Right cardiac atrium (tissue), 5 donors: Measurements from ENCODE around the gene SFXN5. TPM values are rescaled to one million over a fixed set of nuclear protein-coding genes. Genes with fewer than 3 reads are reported as not detected.

Experiments
- ATAC-seq, 2 donors: fragments of 200-7000 bp; cut with Tn5 transposase; one replicate each; pipeline versions ENCODE4 v1.8.0 to v1.9.1; 2020; ENCODE audit warnings: moderate library complexity in 2 of 2, mild to moderate bottlenecking in 1 of 2
- DNase-seq, 3 donors: peaks; one replicate each; pipeline ENCODE4 v3.0.0-alpha.2; 2020
- H3K27ac ChIP-seq: one replicate; pipeline ENCODE4 v1.5.1; 2013; ENCODE audit warnings: mild to moderate bottlenecking, low read length, control low read depth, moderate library complexity
- H3K27me3 ChIP-seq: one replicate; pipeline ENCODE4 v1.6.1; 2013; ENCODE audit not compliant: control insufficient read depth, insufficient read depth
- H3K4me1 ChIP-seq: one replicate; pipeline ENCODE4 v1.6.1; 2013; ENCODE audit warnings: low read length; ENCODE audit not compliant: control insufficient read depth, insufficient read depth
- H3K4me3 ChIP-seq: one replicate; pipeline ENCODE4 v1.5.1; 2013; ENCODE audit warnings: low read length, control low read depth
- H3K9me3 ChIP-seq: one replicate; pipeline ENCODE4 v1.6.1; 2013; ENCODE audit warnings: low read length; ENCODE audit not compliant: control insufficient read depth
- WGBS: extraction: QIAGEN DNeasy Blood & Tissue Kit; methylation state at CpG from one replicate; pipeline ENCODE4 v1.1.7; 2013; 5-methylcytosine and 5-hydroxymethylcytosine counted together
- intact Hi-C, 4 donors: fragments of 100-400 bp; cut with DNase I; formaldehyde crosslinking; loops; one replicate each; pipeline versions ENCODE4 v1.11.0 to v1.14.0; 2022 to 2023
- polyA plus RNA-seq: library from polyadenylated mRNA; stranded (reverse); fragments of 200-250 nt; gene quantifications from one replicate; pipeline ENCODE4 v1.2.3, GENCODE V29; 2013
- total RNA-seq, 4 donors: library from RNA; stranded (reverse); fragmentation: NEBNext Ultra II Directional; extraction: Animal tissue kit (Norgen Biotek cat#: 25700); gene quantifications; one replicate each; pipeline ENCODE4 v1.2.1, GENCODE V29; 2021
- donor health status: healthy with polysubstance abuse.
- donor health status: DM: no; HTN: yes; CAD: no.
- donor health status: DM: no; HTN: no; CAD: no.
- donor health status: DM: no; HTN: yes; CAD: no; lungs with severe emphysema.
- donor health status: DM: yes; HTN: yes; CAD: no.

Gene SFXN5
- total and polyA plus RNA-seq, 5 donors: 7.6 to 12.1 (median 10.6) TPM

DNA sequence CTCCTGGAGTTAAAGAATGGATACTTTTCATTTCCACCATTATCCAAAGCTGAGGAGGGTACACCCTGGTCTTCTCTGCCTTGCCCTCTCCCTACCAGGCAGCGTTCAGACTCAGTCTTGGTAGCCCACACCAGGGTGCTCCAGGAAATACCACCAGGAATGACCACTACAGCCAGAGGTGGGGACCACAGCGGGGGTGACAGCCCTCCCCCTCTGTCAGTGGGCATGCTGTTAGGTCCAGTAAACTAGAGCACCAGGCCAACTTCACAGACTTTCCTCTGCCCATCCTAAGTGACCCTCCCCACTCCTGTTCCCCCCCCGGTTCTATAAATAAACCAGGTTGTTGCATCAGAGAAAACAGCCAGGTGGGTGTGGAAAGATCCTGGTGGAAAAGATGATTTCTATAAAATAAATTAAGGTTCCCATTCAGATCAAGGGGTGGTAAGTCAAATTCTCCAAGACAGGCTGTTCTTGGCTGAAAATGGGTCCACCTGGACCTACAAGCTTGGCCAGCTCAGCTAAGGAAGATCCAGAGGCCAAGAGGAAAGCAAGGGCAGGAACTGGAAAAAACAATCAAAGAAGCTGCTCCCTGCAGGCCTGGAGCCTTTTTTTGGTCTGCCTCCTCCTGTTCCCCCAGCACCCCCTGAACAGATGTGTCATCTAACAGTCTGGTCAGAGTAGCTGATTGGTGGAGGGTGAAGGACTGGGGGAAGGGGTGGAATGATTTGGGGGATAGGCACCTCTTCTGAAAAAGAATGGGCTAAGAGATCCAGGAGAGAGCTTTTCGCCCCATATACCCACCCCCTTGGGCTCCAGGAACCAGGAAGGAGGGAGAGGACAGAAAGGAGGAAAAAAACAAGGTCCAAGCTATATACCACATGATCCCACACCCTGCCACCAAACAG lies 38.9 kb upstream of the SFXN5 start:
- Histone ChIP-seq H3K9me3 (no peaks in the 10 kb centered on the region), H3K27ac (no peak overlapping the region), H3K27me3 (no peaks in the 10 kb centered on the region), H3K4me1 (peaks cover 18% of the 10 kb centered on the region), H3K4me3 (no peak overlapping the region)
- WGBS: 74% methylated on average over 4 of the region's 4 CpGs
- intact Hi-C loops: no loop called here
- ATAC-seq (peak in 1 of 2 donors; percentile 1), DNase-seq (no peak)

DNA sequence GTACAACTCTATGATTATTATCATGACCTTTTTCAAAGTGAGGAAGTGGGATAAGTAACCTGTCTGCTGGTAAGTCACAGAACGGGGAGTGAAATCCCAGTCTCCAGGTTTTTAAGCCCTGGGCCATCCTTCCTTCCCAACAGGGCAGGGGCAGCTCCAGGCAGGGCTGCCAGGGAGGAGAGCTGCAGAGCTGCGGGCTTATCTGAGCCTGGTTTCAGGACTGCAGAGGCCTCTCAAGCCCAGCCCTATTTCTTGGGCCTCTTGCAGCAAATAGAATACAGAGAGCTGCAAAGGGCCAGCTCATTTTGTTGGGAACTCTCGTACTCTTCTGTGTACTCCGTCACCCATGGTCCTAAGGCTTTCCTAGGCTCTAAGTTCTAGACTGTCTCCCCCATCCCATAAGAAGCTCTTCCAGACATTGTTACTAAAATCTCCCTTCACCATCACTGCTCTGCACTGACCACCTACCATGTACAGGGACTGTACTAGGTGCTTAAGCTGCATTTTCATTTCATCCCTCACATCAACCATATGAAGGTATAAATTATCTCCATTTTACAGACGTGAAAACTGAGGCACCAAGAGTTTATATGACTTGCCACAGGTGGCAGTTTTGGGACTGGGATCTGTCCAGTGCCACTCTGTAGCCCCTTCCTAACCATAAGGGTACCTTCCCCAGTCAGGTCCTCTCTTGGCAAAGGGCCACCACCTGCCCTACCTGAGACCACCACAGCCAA lies 38.1 kb upstream of the SFXN5 start:
- peaks cover 18% of the 10 kb centered on the region for H3K4me1 ChIP-seq
- intact Hi-C loops: no loop called here

DNA sequence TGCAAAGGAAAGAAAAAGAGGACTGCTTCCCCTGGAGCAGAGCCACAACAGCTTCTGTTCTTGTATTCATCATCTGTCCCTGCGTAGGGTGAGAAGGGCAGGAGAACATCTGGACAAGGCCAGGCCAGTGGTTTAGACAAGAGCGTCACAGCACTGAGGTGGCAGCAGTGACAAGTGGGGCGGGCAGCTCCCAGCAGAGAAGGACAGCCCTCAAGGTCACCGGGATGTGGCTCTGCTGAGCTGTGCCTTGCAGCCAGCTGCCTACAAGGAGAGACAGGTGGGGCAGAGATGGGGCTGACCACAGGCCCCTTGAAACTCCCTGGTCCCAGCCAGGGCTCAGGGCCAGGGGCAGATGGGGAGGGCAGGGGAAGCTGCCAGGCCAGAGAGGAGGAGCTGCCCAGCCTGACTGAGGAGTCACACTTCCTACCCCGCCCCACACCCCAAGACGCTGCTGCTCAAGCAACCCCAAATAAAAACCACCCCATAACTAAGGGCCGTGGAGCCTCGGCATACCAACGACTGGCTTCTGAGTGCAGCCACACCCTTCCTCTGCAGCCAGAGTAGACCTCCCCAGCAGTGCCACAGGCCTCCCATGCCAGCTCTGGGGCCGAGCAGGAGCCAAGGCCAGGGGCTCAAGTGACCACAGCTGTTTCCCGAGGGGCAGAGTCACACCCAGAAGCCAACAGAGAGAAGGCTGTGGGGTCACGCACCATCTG lies 35.9 kb upstream of the SFXN5 start:
- intact Hi-C loops: no loop called here
- 58% methylated on average over 12 of the region's 12 CpGs for WGBS

More for the DNA sequence above, 38.1 kb upstream of the SFXN5 start:
- ATAC-seq (no peak), DNase-seq (no peak)
- Histone ChIP-seq H3K9me3 (no peaks in the 10 kb centered on the region), H3K27me3 (no peaks in the 10 kb centered on the region), H3K27ac (no peak overlapping the region), H3K4me3 (no peak overlapping the region)
- WGBS: 83% methylated on average over 5 of the region's 5 CpGs

DNA sequence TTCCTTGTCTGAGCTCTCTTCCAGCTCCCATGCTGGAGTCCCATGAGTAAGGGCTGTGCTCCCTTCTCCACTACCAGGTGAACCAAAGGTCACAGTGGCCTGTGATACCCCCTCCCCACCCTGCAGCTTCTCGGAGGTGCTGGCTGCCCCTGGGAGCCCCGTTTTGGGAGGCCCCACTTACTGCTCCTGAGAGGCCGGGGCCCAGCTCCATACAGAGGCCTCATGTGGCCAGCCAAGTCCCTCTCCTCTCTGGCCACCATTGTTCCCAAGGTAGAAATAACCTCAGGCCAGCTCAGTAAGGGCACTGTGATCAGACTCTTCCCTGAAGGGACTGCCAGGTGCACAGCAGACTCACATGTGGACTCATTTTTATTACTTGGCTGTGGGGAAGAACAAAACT lies 35.3 kb upstream of the SFXN5 start:
- H3K27ac ChIP-seq: no peak overlapping the region
- WGBS: 80% methylated on average over 3 of the region's 3 CpGs
- no peaks in the 10 kb centered on the region for H3K27me3 ChIP-seq
- no peaks in the 10 kb centered on the region for H3K9me3 ChIP-seq
- intact Hi-C loops: no loop called here
- ATAC-seq: no peak
- DNase-seq: no peak
- H3K4me1 ChIP-seq: peaks cover 23% of the 10 kb centered on the region
- no peak overlapping the region for H3K4me3 ChIP-seq

More for the DNA sequence above, 35.9 kb upstream of the SFXN5 start:
- no peak overlapping the region for H3K4me3 ChIP-seq
- H3K27me3 ChIP-seq: no peaks in the 10 kb centered on the region
- peaks cover 23% of the 10 kb centered on the region for H3K4me1 ChIP-seq
- DNase-seq (peak in 2 of 3 donors; percentile 68), ATAC-seq (peak; percentile 10 to 42)
- peak overlapping the region; percentile 31 for H3K27ac ChIP-seq
- no peaks in the 10 kb centered on the region for H3K9me3 ChIP-seq

DNA sequence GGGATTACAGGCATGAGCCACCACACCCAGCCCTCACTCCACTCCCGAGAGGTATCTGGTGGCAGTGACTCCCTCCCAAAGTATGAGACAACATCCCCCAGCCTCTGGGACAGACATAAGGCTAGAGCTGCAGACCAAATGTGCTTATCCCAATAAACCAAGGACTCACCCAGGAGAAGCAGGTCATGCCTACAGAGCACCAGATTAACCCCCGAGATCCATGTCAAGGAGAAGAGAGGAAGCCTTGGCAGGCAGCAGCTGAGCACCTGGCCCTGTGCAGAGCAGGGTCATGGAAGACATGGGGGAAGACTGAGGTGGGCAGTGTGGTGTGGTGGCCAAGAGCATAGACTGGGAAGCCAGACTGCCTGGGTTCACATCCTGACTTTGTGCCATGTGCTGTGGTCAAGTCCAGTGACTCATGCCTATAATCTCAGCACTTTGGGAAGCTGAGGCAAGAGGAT lies 34.0 kb upstream of the SFXN5 start:
- 97% methylated on average over 2 of the region's 2 CpGs for WGBS
- H3K27ac ChIP-seq: no peak overlapping the region
- H3K27me3 ChIP-seq: no peaks in the 10 kb centered on the region
- intact Hi-C loops: no loop called here
- H3K4me3 ChIP-seq: no peak overlapping the region
- DNase-seq (no peak), ATAC-seq (no peak)
- no peaks in the 10 kb centered on the region for H3K9me3 ChIP-seq
- peaks cover 17% of the 10 kb centered on the region for H3K4me1 ChIP-seq

DNA sequence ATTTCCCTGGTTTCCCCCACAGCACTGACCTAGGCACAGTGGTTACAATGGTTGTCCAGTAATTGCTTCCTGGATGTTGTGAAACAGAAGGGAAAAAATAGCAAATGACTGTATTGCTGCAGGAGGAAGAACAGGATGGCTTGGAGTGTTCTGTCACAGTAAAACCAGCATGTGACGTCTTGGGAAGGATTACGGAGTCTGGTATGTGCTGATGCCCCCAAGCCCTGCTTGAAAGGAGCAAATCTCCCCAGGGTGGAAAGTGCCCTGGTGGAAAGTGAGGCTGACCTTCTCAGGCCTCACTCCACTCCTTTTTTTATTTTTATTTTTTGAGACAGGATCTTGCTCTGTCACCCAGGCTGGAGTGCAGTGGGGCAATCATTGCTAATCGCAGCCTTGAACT lies 33.4 kb upstream of the SFXN5 start:
- Histone ChIP-seq H3K4me1 (peaks cover 15% of the 10 kb centered on the region), H3K9me3 (no peaks in the 10 kb centered on the region), H3K27ac (no peak overlapping the region), H3K27me3 (no peaks in the 10 kb centered on the region), H3K4me3 (no peak overlapping the region)
- DNase-seq: no peak
- WGBS: 87% methylated on average over 3 of the region's 3 CpGs
- ATAC-seq: no peak
- intact Hi-C loops: no loop called here

DNA sequence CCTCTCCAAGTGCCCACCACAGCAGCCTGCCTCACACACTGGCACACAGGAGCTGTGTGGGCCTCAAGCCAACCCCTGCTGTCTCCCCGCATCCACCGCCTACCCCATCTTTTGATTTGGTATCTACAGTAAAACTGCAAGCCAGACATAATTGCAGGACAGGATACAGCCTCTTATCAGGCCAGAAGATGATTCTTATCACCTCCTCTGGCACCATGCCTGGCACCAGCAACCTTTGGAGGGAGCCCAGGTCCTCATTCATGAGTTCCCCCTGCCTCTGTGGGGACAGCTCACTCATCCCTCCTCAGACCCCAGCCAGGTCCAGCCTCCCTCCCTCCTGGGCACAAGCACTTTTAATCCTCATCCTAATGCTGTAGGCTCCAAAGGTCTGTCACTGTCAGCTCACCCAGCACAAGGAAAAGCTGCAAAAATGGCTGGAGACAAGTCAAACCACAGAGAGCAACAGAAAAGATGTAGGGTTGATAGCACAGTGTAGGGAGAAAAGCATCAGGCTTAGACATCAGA lies 31.6 kb upstream of the SFXN5 start:
- ATAC-seq: no peak
- intact Hi-C loops: no loop called here
- peaks cover 15% of the 10 kb centered on the region for H3K4me1 ChIP-seq
- peak in 1 of 3 donors; percentile 14 for DNase-seq
- no peak overlapping the region for H3K27ac ChIP-seq
- H3K4me3 ChIP-seq: no peak overlapping the region
- no peaks in the 10 kb centered on the region for H3K9me3 ChIP-seq
- 63% methylated on average over 2 of the region's 2 CpGs for WGBS
- no peaks in the 10 kb centered on the region for H3K27me3 ChIP-seq

DNA sequence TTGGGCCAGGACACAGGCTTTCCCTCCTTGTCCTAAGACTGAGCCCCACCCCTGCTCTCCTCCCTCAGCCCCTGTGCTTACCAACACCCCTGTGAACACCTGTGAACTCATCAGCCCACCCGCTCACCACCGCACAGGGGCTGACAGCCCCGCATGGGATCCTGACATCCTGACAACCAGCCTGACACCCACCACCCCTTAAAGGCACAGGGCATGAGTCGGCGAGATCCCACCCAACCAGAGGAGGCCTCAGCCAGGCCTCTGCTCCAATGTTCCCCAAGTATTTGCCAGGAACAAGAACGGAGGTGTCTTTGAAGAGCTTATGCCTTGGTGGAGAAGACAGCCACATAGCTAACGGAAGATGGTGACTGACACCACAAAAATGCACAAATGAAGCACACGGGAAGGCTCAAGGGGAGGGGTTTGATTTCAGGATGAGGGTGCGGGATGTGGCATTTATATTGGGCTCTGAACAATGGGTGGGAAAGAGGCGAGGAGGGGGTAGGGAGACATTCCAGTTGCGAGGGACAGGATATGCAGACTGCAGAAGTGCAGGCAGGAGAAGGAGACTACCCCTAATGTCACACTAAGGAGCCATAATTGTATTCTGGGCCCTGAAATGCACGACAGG lies 30.2 kb upstream of the SFXN5 start:
- DNase-seq (peak in 1 of 3 donors; percentile 32), ATAC-seq (no peak)
- Histone ChIP-seq H3K4me1 (peaks cover 5% of the 10 kb centered on the region), H3K27me3 (no peaks in the 10 kb centered on the region), H3K9me3 (no peaks in the 10 kb centered on the region), H3K27ac (no peak overlapping the region), H3K4me3 (no peak overlapping the region)
- intact Hi-C loops: no loop called here
- 80% methylated on average over 12 of the region's 12 CpGs for WGBS

DNA sequence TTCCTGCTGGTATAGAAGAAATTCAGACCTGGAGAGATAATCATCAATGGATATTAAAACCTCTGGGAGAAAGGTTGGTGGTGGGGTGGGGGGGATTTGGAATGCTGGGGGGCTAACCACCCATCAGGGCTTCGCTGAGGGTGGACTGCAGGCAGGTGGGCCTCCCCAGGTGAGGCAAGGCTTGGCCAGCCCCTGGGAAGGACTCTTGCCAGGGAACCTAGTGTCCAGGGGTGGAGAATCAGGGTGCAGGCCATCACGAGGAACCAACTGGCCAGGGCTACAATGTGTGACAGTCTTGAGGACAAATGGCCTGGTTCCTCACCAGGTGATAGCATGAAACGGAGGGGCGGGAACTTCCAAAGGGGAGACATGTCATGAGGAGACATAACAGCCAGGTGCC lies 29.4 kb upstream of the SFXN5 start:
- no peak overlapping the region for H3K27ac ChIP-seq
- DNase-seq (peak in 1 of 3 donors; percentile 31), ATAC-seq (no peak)
- no peaks in the 10 kb centered on the region for H3K27me3 ChIP-seq
- no peak overlapping the region for H3K4me3 ChIP-seq
- H3K9me3 ChIP-seq: no peaks in the 10 kb centered on the region
- 90% methylated on average over 4 of the region's 4 CpGs for WGBS
- H3K4me1 ChIP-seq: peaks cover 5% of the 10 kb centered on the region
- intact Hi-C loops: no loop called here

DNA sequence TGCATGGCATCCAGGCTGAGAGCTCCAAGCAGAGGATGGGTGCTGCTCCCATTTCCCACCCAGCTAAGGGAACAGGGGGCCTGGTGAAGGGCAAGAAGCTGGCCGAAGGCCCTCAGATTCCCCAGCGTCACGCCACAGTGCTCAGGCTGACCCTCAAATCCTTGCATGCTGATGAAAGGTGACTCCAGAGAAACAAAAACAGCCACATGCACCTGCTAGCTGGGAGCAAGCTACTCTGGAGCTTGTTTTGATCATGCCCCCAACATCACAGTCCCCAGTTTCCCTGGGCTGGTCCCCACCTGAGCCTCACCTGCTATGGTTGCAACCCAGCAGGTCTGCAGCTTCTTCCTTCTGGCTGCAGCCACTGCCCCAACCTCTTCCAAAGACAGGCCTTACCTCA lies 28.0 kb upstream of the SFXN5 start:
- WGBS: 98% methylated on average over 3 of the region's 3 CpGs
- intact Hi-C loops: no loop called here
- Histone ChIP-seq H3K27ac (no peak overlapping the region), H3K27me3 (no peaks in the 10 kb centered on the region), H3K4me1 (peaks cover 5% of the 10 kb centered on the region), H3K9me3 (no peaks in the 10 kb centered on the region), H3K4me3 (no peak overlapping the region)
- peak in 1 of 3 donors; percentile 34 for DNase-seq
- ATAC-seq: no peak
